HG02588 (cell line): Measurements from ENCODE around the gene MRPL20.
"Not testable (repeated sequence)": the region's sequence is repeated elsewhere in the genome, so short reads cannot be mapped to it uniquely, and the experiment has no call there.

Experiments used
- ATAC-seq: cut with Tn5 transposase; IDR thresholded peaks from one replicate; pipeline ENCODE4 v1.9.1; 2021; ENCODE audit warnings: mild to moderate bottlenecking, moderate library complexity; ENCODE audit not compliant: unreplicated experiment

The MRPL20 gene

DNA sequence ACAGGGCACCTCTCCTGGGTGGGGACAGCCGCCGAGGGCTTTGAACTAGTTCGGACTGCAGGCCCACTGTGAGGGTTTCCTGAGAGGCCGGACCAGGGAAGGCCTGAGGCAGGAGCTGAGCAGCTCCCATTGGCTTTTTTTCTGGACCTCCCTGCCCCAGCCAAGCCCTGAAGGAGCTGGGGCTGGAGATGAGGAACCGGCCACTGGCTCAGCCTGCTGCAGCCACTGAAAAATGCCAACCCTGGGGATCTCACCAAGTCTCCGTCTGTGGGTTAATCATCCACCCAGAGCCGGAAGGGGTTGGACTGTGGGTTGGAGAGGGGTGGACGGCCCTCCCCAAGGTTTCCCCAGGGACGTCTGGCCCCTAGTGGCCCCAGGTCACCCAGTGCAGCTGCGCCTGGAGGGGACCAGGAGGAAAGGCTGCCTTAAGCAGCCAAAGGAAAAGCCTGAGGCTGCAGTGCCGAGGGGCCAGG is 30.8 kb upstream of the MRPL20 start:
- peak; percentile 36 for ATAC-seq

DNA sequence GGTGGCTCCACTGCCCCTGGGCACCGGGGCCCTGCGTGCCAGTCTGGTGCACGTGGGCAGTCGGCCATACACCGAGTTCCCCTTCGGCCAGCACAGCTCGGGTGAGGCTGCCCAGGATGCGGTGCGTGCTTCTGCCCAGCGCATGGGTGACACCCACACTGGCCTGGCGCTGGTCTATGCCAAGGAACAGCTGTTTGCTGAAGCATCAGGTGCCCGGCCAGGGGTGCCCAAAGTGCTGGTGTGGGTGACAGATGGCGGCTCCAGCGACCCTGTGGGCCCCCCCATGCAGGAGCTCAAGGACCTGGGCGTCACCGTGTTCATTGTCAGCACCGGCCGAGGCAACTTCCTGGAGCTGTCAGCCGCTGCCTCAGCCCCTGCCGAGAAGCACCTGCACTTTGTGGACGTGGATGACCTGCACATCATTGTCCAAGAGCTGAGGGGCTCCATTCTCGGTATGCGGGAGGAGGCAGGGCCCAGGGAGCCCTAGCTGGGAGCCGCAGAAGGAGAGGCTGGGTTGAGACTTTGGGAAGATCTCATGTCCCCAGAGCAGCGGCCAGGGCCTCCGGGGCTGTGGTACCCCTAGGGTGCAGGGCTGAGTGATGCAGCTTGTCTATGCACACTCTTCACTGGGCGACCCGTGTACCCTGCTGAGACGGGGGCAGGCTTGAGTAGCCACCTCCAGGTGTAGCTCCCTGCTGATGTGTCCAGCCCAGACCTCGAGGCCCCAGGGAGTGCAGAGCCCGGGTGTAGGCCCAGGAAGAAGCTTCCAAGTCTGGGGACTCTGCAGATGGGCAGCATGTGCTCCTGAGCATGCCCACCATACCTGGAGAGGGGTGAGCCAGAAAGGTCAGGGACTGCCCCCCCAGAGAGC is 30.2 kb upstream of the MRPL20 start:
- no peak for ATAC-seq

DNA sequence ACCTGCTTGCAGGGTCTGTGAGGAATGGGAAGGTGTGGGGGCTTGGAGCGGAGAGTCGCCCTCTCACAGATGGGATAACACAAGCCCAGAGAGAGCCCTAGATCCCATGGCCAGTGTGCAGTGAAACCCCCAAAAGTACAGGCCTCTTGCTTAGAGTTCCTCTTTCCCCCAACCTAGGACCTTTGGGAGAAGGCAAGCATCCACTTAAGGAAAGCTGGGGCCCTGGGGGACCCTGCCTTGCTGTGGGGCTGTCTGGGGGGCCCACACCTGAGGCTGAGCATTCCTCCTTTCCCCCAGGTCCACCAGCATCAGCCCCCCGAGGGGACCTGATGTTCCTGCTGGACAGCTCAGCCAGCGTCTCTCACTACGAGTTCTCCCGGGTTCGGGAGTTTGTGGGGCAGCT is 29.5 kb upstream of the MRPL20 start:
- ATAC-seq = no peak

- peak; percentile 1 for ATAC-seq
These were observed 29.0 kb upstream of the MRPL20 start for GRCh38 chr1:1435911-1436629.

DNA sequence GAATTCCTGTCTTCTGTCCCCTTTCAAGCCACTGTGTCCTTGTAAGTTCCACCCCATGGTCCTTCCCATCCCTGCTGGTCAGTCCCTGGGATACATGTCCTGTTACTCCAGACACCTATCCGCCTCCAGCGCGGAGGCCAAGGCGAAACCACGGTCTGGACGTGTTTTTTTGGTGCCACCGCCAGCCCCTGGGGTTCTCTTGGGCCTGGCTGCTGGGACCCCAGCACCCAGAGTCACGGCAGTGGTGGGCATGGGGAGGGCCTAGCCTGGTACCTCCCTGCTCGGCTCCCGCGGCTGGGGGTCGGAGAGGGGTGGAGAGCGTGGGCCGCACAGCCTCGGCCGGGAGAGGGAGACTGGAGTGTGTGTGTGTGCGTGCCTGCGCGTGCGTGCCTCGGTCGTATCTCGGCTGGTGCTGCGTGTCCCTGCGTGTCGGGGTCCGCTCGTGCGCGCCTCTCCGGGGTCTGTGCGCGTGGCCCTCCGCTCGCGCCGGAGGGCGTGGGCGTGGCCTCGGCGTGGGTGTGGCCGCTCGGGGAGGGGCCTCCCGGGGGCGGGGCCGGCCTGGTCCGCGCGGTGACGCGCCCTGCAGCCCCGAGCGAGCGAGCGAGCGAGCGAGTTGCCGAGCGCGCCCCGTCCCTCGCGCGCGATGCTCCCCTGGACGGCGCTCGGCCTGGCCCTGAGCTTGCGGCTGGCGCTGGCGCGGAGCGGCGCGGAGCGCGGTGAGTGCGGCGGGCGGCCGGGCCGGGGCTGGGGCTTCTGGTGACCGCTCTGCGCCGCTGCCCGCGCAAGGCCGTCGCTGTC is 28.2 kb upstream of the MRPL20 start, which contains the start of gene VWA1:
VWA1 (plus strand) TSS at position 585 of the 798 bp plus-strand sequence; CDS start at position 644, 59 bp downstream.
- peak; percentile 40 for ATAC-seq

GRCh38 chr1:1434824-1435105 is 27.7 kb upstream of the MRPL20 start:
- no peak for ATAC-seq

DNA sequence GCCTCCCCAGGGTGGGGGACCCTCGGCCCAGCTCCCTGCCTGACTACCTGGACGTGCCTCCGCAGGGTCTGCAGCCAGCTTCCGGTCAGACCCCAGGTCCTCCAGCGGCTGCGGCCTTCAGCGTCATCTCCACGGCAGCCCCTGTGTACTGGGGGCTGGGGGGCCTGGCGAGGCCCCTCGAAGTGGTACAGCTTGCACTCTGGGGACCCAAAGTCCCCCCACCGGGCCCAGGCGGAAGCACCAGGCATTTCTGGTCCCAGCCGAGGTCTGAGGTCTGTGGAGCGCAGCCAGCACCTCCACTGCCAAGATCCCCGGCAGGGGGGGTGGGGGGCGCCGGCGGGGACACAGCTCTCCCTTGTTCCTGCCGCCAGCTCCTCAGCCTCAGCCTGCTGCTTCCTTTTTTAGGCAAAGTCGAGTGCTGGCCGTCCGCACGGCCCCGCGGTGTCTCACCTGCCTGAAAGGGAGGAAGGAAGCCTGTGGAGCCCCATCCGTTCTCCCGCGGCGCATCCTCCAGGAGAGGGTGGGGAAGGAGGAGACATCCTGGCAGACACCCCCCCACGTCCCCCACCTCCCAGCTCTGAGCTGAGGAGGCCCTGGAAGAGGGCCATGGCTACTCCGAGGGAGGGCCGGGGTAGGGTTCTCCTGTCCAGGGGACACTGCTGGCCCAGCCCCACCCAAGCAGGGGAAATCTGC is 27.2 kb upstream of the MRPL20 start:
- ATAC-seq = no peak

DNA sequence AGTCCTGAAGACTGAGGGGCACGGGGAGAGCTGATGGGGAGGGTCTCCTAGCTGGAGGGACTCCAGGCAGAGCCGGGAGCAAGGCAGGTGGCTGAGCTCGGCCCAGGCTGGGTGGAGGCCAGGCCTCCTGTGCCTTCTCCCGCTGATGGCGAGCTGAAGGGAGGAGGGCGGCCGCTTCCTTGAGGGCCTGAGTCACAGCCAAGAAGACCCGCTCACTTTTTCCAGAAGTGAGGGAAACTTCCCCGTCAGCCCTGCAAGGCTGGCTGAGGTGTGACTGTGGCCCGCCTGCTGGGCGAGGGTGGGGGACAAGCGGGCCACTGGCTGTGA is 26.7 kb upstream of the MRPL20 start:
- ATAC-seq = no peak

GRCh38 chr1:1432951-1433803 is 26.1 kb upstream of the MRPL20 start:
- no peak for ATAC-seq

DNA sequence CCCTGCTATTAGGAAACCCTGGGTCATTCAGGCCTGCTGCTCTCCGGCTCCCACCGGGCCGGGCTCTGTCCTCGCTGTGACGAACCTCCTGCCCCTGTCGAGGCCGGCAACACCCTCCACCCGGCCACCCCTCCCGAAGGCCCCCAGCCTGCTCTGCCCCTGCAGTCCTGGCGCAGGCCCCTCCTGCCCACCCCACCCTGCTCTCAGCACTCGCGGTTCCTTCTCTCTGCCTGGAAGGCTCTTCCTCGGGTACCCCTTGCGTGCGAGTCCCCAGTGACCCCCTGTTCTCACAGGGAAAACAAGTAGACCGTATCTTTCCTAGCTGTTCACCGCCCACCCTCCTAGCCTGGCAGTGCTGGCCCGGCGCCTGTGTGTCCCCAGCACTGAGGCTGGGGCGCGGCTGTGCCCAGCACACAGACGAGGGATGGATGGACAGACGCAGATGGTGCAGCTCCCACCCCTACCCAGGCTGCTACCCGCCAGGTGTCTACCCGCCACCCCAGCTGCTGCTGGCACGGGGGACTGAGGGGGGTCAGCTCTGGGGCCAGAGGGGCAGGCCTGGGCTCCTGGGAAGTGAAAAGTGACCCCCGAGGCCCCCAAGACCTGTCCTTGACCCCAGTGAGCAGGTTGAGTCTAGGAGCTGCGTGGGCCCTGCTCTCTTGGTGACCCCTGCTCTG is 25.3 kb upstream of the MRPL20 start:
- no peak for ATAC-seq

DNA sequence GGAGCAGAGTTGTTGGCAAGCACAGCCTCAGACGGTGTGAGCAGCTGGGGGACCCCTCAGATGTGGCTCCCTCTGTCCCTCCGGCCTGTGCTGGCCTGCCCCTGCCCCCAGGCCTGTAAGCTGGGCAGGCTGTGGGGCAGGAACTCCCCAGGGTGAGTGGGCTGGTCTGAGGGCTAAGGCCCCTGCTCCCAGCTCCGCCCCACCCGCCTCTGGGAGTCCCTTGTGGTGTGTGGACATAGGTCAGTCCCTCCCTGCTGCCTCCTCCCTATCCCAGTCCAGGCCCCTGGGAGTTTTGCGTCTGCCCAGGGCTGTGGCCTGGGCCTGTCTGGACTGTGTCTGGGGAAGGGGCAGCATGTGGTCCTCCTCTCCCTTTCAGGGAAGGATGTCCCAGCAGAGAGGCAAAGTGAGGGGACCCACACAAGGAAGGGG is 24.8 kb upstream of the MRPL20 start:
- no peak for ATAC-seq

DNA sequence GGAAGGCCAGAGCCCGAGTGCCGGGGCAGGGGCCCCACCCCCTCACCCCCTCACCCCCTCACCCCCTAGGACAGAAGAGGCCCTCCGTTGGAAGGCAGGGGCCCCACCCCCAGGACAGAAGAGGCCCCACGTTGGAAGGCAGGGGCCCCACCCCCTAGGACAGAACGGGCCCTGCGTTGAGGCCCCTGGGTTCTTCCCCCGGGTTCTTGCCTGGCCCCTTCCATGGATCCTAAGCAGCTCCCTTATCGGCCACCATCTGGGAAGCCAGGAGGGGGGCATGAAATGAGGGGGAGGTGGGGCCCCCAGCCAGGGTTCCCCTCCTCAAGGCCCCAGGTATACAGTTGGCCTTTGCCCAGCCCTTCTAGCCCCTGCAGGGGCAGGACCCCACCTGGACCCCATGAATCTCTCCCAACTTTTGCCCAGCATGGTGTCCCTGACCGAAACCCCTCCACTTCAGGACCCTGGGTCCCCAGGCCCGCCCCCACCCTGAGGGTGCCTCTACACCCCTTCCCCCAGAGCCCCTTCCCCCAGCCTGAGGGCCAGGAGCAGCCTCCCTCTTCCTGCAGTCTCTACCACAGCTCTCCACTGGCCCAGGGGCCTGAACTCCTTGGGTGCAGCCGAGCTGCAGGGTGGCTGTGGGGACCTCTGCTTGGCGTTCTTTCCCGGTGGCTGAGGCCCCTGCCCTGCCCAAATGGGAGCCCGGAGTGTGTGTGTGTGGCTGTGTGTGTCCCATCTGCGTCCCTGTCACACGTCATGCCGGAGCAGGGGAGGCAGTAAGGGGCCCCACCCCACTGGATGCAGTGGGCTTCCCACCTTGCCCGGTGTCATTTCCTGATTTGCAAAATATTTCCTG is 24.1 kb upstream of the MRPL20 start:
- ATAC-seq = no peak

GRCh38 chr1:1430114-1430982 is 23.3 kb upstream of the MRPL20 start:
- ATAC-seq = no peak

- ATAC-seq = no peak
These were observed 22.6 kb upstream of the MRPL20 start for GRCh38 chr1:1429671-1430073.

GRCh38 chr1:1428967-1429366 is 21.9 kb upstream of the MRPL20 start:
- ATAC-seq = not testable (repeated sequence)

DNA sequence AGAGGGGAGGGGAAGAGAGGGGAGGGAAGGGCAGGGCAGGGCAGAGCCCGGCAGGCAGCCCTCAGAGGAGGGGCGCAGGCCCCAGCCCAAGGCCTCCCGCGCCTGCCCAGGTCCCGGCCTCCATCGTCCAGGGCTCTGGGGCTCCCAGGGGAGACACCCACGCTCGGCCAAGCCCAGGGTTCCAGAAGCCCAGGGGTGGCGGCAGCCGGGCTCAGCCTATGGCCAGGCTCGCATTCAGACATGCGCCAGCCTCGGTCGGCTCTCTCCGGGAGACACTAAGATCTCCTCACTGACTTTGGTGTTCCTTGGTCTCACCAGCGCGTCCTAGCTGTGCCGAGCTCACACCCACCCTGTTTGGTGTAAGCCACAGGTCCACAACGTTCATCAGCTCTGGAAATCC is 21.1 kb upstream of the MRPL20 start:
- ATAC-seq = no peak

DNA sequence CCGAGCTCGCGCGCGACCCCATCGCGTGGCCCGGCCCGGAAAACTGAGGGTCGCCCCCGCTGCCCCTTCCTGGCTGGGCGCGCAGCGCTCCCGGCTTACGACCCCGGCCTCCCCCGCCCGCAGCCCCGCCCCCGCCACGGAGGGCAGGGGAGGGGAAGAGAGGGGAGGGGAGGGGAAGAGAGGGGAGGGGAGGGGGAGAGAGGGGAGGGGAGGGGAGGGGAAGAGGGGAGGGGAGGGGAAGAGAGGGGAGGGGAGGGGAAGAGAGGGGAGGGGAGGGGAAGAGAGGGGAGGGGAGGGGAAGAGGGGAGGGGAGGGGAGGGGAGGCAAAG is 20.7 kb upstream of the MRPL20 start:
- ATAC-seq = no peak
